HEK293 (cell line): Measurements from ENCODE around the gene WFDC12.

Experiments
- CTCF ChIA-PET: fragments of 350-600 bp; formaldehyde crosslinking; extraction: SDS; loops from one replicate; lab custom pipeline; 2021; ENCODE audit warnings: antibody characterized with exemption; lab: Yijun Ruan, JAX
- POLR2A ChIA-PET: fragments of 300-600 bp; formaldehyde crosslinking; extraction: SDS; loops from one replicate; lab custom pipeline; 2020; ENCODE audit warnings: antibody characterized with exemption, inconsistent platforms; lab: Yijun Ruan, JAX
- H3K27ac ChIP-seq: fragments of 200-500 bp; sonication (Bioruptor generic); 2 replicates; pipeline ENCODE4 v1.5.1; 2014; ENCODE audit warnings: low read depth, low read length, control low read depth, inconsistent platforms; ENCODE audit errors: extremely low read depth
- H3K36me3 ChIP-seq, 2 experiments: fragments of 200-500 bp in 1 of 2; sonication (Bioruptor generic) in 1 of 2; 1 replicate in 1 of 2; 2 replicates in 1 of 2; pipeline ENCODE4 v1.5.1; 2014 to 2017; ENCODE audit warnings: inconsistent platforms in 2 of 2, low read length in 2 of 2; ENCODE audit not compliant: control insufficient read depth in 2 of 2, insufficient read depth in 1 of 2
- H3K4me1 ChIP-seq: fragments of 200-500 bp; sonication (Bioruptor generic); 2 replicates; pipeline ENCODE4 v1.5.1; 2014; ENCODE audit warnings: mild to moderate bottlenecking, low read length, inconsistent platforms; ENCODE audit not compliant: control insufficient read depth, insufficient read depth
- H3K4me3 ChIP-seq: 2 replicates; pipeline ENCODE4 v1.5.1; 2011; ENCODE audit warnings: low read depth, mild to moderate bottlenecking, control low read depth, low read length, moderate library complexity
- H3K9me3 ChIP-seq: fragments of 200-500 bp; sonication (Bioruptor generic); 2 replicates; pipeline ENCODE4 v1.5.1; 2014; ENCODE audit warnings: low read depth, low read length, inconsistent platforms; ENCODE audit not compliant: control insufficient read depth, insufficient read depth
- SALL2 ChIP-seq: fragments of 450-650 bp; formaldehyde crosslinking; IDR thresholded peaks from 2 replicates; pipeline ENCODE4 v1.5.0; 2017; ENCODE audit warnings: missing biosample characterization, mild to moderate bottlenecking, missing genetic modification characterization, borderline replicate concordance
- ZNF175 ChIP-seq: fragments of 450-650 bp; formaldehyde crosslinking; IDR thresholded peaks from 2 replicates; pipeline ENCODE4 v1.5.1; 2016; ENCODE audit warnings: missing biosample characterization, missing genetic modification characterization
- ZNF600 ChIP-seq: fragments of 450-650 bp; formaldehyde crosslinking; IDR thresholded peaks from 2 replicates; pipeline ENCODE4 v1.5.1; 2016; ENCODE audit warnings: missing biosample characterization, missing genetic modification characterization
- ZNF610 ChIP-seq: fragments of 450-650 bp; formaldehyde crosslinking; IDR thresholded peaks from 2 replicates; pipeline ENCODE4 v1.5.1; 2016; ENCODE audit warnings: missing biosample characterization, missing genetic modification characterization, borderline replicate concordance
- TF ChIP-seq, protein P1 (sequence below): fragments of 450-650 bp; IDR thresholded peaks from 2 replicates; pipeline ENCODE4 v1.5.1; 2018; ENCODE audit warnings: missing biosample characterization, missing genetic modification characterization
- TF ChIP-seq, protein P2 (sequence below): fragments of 450-650 bp; formaldehyde crosslinking; IDR thresholded peaks from 2 replicates; pipeline ENCODE4 v1.5.1; 2017; ENCODE audit warnings: missing biosample characterization, missing genetic modification characterization
- TF ChIP-seq, protein P3 (sequence below): fragments of 450-650 bp; formaldehyde crosslinking; IDR thresholded peaks from 2 replicates; pipeline ENCODE4 v1.5.1; 2016; ENCODE audit warnings: missing biosample characterization, missing genetic modification characterization
- TF ChIP-seq, protein P4 (sequence below): fragments of 450-650 bp; formaldehyde crosslinking; IDR thresholded peaks from 2 replicates; pipeline ENCODE4 v1.5.1; 2017; ENCODE audit warnings: missing biosample characterization, missing genetic modification characterization
- TF ChIP-seq, protein P5 (sequence below): fragments of 450-650 bp; formaldehyde crosslinking; IDR thresholded peaks from 2 replicates; pipeline ENCODE4 v1.5.1; 2016; ENCODE audit warnings: missing biosample characterization, missing genetic modification characterization
- TF ChIP-seq, protein P6 (sequence below): fragments of 450-650 bp; formaldehyde crosslinking; IDR thresholded peaks from 2 replicates; pipeline ENCODE4 v1.5.1; 2017; ENCODE audit warnings: missing biosample characterization, missing genetic modification characterization

The WFDC12 gene

DNA sequence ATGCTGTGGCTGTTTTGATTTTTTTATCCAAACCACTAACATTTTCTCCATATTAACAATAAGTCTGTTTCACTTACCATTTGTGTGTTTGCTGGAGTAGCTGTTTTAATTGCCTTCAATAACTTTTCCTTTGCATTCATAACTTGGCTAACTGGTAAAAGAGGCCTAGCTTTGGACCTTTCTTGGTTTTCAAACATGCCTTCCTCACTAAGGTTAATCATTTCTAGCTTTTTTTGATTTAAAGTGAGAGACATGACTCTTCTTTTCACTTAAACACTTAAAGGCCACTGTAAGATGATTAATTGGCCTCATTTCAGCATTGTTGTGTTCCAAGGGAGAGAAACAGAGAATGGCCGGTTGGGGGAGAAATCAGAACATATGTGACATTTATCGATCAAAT, 2.9 kb downstream of the WFDC12 start:
- CTCF ChIA-PET: interaction anchor here (1.4 to 2.5 kb wide), 3 partner anchors 9 to 170 kb away, joined by 5 to 7 read pairs (median 7); no protein-coding TSS in a partner anchor
- TF ChIP-seq, protein P1, sequence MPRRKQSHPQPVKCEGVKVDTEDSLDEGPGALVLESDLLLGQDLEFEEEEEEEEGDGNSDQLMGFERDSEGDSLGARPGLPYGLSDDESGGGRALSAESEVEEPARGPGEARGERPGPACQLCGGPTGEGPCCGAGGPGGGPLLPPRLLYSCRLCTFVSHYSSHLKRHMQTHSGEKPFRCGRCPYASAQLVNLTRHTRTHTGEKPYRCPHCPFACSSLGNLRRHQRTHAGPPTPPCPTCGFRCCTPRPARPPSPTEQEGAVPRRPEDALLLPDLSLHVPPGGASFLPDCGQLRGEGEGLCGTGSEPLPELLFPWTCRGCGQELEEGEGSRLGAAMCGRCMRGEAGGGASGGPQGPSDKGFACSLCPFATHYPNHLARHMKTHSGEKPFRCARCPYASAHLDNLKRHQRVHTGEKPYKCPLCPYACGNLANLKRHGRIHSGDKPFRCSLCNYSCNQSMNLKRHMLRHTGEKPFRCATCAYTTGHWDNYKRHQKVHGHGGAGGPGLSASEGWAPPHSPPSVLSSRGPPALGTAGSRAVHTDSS (tag by site-specific recombination): no peak
- TF ChIP-seq, protein P2, sequence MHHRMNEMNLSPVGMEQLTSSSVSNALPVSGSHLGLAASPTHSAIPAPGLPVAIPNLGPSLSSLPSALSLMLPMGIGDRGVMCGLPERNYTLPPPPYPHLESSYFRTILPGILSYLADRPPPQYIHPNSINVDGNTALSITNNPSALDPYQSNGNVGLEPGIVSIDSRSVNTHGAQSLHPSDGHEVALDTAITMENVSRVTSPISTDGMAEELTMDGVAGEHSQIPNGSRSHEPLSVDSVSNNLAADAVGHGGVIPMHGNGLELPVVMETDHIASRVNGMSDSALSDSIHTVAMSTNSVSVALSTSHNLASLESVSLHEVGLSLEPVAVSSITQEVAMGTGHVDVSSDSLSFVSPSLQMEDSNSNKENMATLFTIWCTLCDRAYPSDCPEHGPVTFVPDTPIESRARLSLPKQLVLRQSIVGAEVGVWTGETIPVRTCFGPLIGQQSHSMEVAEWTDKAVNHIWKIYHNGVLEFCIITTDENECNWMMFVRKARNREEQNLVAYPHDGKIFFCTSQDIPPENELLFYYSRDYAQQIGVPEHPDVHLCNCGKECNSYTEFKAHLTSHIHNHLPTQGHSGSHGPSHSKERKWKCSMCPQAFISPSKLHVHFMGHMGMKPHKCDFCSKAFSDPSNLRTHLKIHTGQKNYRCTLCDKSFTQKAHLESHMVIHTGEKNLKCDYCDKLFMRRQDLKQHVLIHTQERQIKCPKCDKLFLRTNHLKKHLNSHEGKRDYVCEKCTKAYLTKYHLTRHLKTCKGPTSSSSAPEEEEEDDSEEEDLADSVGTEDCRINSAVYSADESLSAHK: no peak
- TF ChIP-seq SALL2 (tag by site-specific recombination) (no peak), ZNF610 (no peak)
- TF ChIP-seq, protein P3, sequence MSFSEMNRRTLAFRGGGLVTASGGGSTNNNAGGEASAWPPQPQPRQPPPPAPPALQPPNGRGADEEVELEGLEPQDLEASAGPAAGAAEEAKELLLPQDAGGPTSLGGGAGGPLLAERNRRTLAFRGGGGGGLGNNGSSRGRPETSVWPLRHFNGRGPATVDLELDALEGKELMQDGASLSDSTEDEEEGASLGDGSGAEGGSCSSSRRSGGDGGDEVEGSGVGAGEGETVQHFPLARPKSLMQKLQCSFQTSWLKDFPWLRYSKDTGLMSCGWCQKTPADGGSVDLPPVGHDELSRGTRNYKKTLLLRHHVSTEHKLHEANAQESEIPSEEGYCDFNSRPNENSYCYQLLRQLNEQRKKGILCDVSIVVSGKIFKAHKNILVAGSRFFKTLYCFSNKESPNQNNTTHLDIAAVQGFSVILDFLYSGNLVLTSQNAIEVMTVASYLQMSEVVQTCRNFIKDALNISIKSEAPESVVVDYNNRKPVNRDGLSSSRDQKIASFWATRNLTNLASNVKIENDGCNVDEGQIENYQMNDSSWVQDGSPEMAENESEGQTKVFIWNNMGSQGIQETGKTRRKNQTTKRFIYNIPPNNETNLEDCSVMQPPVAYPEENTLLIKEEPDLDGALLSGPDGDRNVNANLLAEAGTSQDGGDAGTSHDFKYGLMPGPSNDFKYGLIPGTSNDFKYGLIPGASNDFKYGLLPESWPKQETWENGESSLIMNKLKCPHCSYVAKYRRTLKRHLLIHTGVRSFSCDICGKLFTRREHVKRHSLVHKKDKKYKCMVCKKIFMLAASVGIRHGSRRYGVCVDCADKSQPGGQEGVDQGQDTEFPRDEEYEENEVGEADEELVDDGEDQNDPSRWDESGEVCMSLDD (tag by site-specific recombination): no peak
- TF ChIP-seq, protein P4, sequence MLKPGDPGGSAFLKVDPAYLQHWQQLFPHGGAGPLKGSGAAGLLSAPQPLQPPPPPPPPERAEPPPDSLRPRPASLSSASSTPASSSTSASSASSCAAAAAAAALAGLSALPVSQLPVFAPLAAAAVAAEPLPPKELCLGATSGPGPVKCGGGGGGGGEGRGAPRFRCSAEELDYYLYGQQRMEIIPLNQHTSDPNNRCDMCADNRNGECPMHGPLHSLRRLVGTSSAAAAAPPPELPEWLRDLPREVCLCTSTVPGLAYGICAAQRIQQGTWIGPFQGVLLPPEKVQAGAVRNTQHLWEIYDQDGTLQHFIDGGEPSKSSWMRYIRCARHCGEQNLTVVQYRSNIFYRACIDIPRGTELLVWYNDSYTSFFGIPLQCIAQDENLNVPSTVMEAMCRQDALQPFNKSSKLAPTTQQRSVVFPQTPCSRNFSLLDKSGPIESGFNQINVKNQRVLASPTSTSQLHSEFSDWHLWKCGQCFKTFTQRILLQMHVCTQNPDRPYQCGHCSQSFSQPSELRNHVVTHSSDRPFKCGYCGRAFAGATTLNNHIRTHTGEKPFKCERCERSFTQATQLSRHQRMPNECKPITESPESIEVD (tag by site-specific recombination): no peak
- TF ChIP-seq, protein P5, sequence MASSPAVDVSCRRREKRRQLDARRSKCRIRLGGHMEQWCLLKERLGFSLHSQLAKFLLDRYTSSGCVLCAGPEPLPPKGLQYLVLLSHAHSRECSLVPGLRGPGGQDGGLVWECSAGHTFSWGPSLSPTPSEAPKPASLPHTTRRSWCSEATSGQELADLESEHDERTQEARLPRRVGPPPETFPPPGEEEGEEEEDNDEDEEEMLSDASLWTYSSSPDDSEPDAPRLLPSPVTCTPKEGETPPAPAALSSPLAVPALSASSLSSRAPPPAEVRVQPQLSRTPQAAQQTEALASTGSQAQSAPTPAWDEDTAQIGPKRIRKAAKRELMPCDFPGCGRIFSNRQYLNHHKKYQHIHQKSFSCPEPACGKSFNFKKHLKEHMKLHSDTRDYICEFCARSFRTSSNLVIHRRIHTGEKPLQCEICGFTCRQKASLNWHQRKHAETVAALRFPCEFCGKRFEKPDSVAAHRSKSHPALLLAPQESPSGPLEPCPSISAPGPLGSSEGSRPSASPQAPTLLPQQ: no peak
- POLR2A ChIA-PET: no interaction called here

DNA sequence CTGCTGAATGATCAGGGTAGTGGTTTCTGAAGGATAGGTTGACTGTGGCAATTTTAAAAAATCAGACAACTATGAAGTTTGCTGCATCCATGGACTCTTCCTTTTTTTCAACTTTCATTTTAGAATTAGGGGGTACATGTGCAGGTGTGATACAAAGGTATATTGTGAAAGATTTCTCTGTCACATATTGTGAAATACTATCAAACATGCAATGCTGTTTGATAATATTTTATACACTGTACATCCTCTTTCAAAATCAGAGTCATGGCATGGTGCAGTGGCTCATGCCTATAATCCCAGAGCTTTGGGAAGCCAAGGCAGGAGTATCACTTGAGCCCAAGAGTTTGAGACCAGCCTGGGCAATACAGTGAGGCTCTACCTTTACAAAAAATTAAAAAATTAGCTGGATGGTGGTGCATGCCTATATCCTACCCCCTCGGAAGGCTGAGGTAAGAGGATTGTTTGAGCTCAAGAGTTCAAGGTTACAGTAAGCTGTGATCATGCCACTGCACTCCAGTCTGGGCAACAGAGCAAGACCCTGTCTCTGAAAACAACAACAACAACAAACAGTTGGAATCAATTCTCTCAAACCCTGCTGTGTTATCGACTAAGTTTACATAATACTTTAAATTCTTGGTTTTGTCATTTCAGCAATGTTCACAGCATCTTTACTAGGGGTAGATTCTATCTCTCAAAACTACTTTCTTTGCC, 4.6 kb downstream of the WFDC12 start:
- Histone ChIP-seq H3K27ac (no peak overlapping the region), H3K4me3 (no peak overlapping the region), H3K9me3 (no peaks in the 10 kb centered on the region), H3K36me3 (no peaks in the 10 kb centered on the region), H3K4me1 (no peaks in the 10 kb centered on the region)
- ChIA-PET CTCF (interaction anchor here (1.1 to 2.5 kb wide), 2 partner anchors 8 to 171 kb away, joined by 7 read pairs; no protein-coding TSS in a partner anchor), POLR2A (no interaction called here)
- TF ChIP-seq ZNF600 (no peak), ZNF175 (tag by site-specific recombination) (no peak)
- TF ChIP-seq, protein P6, sequence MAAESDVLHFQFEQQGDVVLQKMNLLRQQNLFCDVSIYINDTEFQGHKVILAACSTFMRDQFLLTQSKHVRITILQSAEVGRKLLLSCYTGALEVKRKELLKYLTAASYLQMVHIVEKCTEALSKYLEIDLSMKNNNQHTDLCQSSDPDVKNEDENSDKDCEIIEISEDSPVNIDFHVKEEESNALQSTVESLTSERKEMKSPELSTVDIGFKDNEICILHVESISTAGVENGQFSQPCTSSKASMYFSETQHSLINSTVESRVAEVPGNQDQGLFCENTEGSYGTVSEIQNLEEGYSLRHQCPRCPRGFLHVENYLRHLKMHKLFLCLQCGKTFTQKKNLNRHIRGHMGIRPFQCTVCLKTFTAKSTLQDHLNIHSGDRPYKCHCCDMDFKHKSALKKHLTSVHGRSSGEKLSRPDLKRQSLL (tag by site-specific recombination): no peak

More for the DNA sequence above, 2.9 kb downstream of the WFDC12 start:
- Histone ChIP-seq H3K27ac (no peak overlapping the region), H3K4me3 (no peak overlapping the region), H3K4me1 (no peaks in the 10 kb centered on the region), H3K36me3 (no peaks in the 10 kb centered on the region), H3K9me3 (no peaks in the 10 kb centered on the region)
